ENCODE measurements around the gene SLC35F3. TPM values are rescaled to one million over a fixed set of nuclear protein-coding genes. Genes with fewer than 3 reads are reported as not detected.

Gene SLC35F3
- polyA plus RNA-seq, 4 donors: 0.07 to 0.46 TPM; not detected in 2

DNA sequence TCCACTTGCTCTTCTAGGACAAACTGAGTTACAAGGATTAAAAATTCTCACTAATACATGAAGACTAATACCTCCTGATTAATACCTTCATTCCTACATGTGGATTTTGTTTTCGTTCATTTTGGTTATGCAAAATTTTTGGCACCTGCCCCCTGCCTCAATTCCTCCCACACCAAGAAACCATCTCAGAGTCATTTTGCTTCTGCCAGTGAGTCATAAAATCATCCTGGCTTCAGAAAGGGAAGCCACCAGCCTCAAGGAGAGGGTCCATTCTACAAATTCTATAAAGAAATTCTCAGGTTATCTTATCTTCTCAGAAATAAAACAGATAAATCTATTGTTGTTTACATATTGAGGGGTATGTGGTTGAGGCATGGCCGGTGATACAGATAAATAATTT lies 365.6 kb downstream of the SLC35F3 start:
- H3K27ac ChIP-seq (ENCODE audit: low read depth in 1 of 3, low read length in 2 of 3): no peak overlapping the region
- H3K27me3 ChIP-seq (ENCODE audit: control insufficient read depth in 3 of 3, insufficient read depth in 3 of 3, low read length in 3 of 3): peaks cover 0 to 3% (median 0%) of the 10 kb centered on the region in 3 donors
- DNase-seq (no peak), FAIRE-seq (no peak)
- H3K4me3 ChIP-seq (ENCODE audit: low read depth in 1 of 3, low read length in 3 of 3): no peak overlapping the region
- WGBS, 3 donors: 55 to 60% (median 59%) methylated on average over 2 of the region's 2 CpGs
- H3K36me3 ChIP-seq (ENCODE audit: control insufficient read depth in 3 of 3, insufficient read depth in 2 of 3, low read depth in 1 of 3, low read length in 3 of 3): no peaks in the 10 kb centered on the region
- no peaks in the 10 kb centered on the region for H3K9me3 ChIP-seq (ENCODE audit: control insufficient read depth in 2 of 2, insufficient read depth in 1 of 2, low read depth in 1 of 2, low read length in 1 of 2)
- no peaks in the 10 kb centered on the region for H3K4me1 ChIP-seq (ENCODE audit: control insufficient read depth in 3 of 3, insufficient read depth in 2 of 3, low read depth in 1 of 3, low read length in 2 of 3)

DNA sequence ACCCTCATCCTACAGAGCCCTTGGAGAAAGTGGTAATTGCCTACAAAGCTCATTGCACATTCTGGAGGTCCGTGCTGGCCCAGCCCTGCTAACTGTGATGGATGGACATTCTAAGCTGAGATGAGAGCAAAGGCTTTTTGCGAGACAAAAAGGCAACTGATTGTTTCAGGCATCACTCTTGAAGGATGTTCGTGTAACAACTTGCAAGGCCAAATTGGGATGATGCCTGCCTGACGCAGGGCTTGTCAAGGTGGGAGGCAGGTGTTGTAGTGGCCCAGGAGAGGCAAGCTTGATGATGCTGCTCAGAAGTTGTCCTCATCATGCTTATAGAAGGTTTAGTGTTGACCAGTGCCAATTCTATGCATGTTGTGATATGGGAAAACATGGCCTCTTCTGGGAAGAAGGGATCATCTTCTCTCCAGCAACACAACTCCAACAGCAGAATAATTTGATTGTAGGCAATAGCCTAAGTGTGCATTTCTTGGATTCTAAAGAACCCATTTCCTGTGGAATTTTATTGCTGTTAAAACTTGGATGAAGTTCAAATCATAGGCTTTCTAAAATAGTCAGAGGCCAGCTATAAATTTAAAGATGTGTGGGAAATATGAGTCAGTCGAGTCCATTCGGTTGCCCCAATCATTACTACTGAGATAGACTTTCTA lies 366.2 kb downstream of the SLC35F3 start:
- H3K4me1 ChIP-seq (ENCODE audit: control insufficient read depth in 3 of 3, insufficient read depth in 2 of 3, low read depth in 1 of 3, low read length in 2 of 3): no peaks in the 10 kb centered on the region
- FAIRE-seq (no peak), DNase-seq (no peak)
- peaks cover 0 to 3% (median 0%) of the 10 kb centered on the region in 3 donors for H3K27me3 ChIP-seq (ENCODE audit: control insufficient read depth in 3 of 3, insufficient read depth in 3 of 3, low read length in 3 of 3)
- no peaks in the 10 kb centered on the region for H3K9me3 ChIP-seq (ENCODE audit: control insufficient read depth in 2 of 2, insufficient read depth in 1 of 2, low read depth in 1 of 2, low read length in 1 of 2)
- H3K36me3 ChIP-seq (ENCODE audit: control insufficient read depth in 3 of 3, insufficient read depth in 2 of 3, low read depth in 1 of 3, low read length in 3 of 3): no peaks in the 10 kb centered on the region
- H3K27ac ChIP-seq (ENCODE audit: low read depth in 1 of 3, low read length in 2 of 3): no peak overlapping the region
- H3K4me3 ChIP-seq (ENCODE audit: low read depth in 1 of 3, low read length in 3 of 3): no peak overlapping the region
- WGBS, 3 donors: 71 to 74% (median 74%) methylated on average over 6 of the region's 6 CpGs

DNA sequence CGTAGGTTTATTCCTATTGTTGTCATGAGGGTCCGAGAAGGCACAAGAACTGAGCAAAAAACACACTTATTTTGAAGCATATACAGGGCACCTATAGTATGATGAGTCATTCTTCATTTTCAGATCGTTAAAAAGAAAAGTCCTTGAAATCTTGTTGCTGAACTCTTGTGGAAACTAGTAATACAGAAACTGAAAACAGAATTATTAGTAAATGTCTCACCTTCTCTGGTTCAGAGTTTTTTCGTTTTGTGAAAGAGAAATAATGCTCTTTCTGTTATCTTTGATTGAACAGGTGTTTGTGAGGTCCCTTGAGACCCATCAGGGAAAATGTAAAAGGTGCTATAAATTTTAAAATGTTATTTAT lies 366.7 kb downstream of the SLC35F3 start:
- Histone ChIP-seq H3K4me3 (ENCODE audit: low read depth in 1 of 3, low read length in 3 of 3) (no peak overlapping the region), H3K27me3 (ENCODE audit: control insufficient read depth in 3 of 3, insufficient read depth in 3 of 3, low read length in 3 of 3) (peaks cover 0 to 3% (median 0%) of the 10 kb centered on the region in 3 donors), H3K36me3 (ENCODE audit: control insufficient read depth in 3 of 3, insufficient read depth in 2 of 3, low read depth in 1 of 3, low read length in 3 of 3) (no peaks in the 10 kb centered on the region), H3K4me1 (ENCODE audit: control insufficient read depth in 3 of 3, insufficient read depth in 2 of 3, low read depth in 1 of 3, low read length in 2 of 3) (no peaks in the 10 kb centered on the region), H3K9me3 (ENCODE audit: control insufficient read depth in 2 of 2, insufficient read depth in 1 of 2, low read depth in 1 of 2, low read length in 1 of 2) (no peaks in the 10 kb centered on the region), H3K27ac (ENCODE audit: low read depth in 1 of 3, low read length in 2 of 3) (no peak overlapping the region)
- 35 to 52% (median 39%) methylated on average over 4 of the region's 4 CpGs for WGBS, 3 donors
- no peak for DNase-seq
- no peak for FAIRE-seq

DNA sequence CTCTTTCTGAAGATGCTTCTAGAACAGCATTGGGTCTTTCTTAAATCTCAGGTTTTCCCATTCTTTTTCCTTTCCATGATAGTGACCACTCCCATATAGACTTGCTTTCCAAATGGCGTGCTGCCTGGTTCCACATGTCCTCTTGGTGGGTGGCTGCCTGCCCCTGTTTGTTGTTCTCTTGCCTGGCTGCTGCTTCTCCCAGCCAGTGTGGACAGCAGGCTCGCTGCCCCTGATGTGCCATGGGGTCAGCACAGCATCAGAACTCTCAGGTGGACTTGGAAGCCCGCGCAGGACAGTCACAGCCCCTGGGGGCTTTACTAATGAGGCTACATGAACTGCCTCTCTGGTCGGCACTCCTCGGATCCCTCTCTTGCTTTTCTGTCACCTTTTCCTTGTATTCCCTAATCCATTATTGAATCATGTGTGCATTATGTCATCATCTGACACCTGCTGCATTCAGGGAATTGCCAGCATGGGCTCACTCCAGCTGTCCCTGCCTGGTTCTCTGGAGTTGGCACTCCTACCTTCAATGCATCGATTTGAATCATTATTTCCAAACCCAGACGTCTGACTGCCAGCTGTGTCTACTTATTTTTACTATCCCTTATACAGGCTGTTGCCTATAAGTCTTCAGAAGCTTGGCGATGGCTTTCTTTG lies 368.3 kb downstream of the SLC35F3 start:
- no peak for FAIRE-seq

DNA sequence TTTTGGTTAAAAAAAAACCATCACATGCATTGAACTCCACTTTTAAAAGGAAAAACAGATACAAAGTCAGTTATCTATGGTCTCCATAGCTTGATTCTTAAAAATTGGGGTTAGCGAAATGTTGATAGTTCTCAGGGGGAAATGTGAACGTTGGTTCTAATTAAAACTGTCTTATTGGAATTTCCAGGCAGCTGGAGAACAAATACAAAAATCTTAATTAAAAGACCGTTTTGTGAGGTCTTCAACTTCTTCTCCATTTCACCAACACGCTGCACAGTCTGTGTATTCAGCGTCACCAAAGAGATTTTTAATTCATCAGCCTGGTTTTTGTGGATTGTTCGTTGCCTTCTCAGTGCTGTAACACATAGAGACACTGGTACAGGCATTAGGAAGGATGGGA lies 369.5 kb downstream of the SLC35F3 start:
- Histone ChIP-seq H3K4me1 (ENCODE audit: control insufficient read depth in 3 of 3, insufficient read depth in 2 of 3, low read depth in 1 of 3, low read length in 2 of 3) (no peaks in the 10 kb centered on the region), H3K27me3 (ENCODE audit: control insufficient read depth in 3 of 3, insufficient read depth in 3 of 3, low read length in 3 of 3) (peaks cover 0 to 4% (median 3%) of the 10 kb centered on the region in 3 donors), H3K4me3 (ENCODE audit: low read depth in 1 of 3, low read length in 3 of 3) (no peak overlapping the region), H3K9me3 (ENCODE audit: control insufficient read depth in 2 of 2, insufficient read depth in 1 of 2, low read depth in 1 of 2, low read length in 1 of 2) (no peaks in the 10 kb centered on the region), H3K27ac (ENCODE audit: low read depth in 1 of 3, low read length in 2 of 3) (no peak overlapping the region), H3K36me3 (ENCODE audit: control insufficient read depth in 3 of 3, insufficient read depth in 2 of 3, low read depth in 1 of 3, low read length in 3 of 3) (no peaks in the 10 kb centered on the region)
- DNase-seq: no peak
- 84 to 85% (median 84%) methylated on average over 6 of the region's 6 CpGs for WGBS, 3 donors
- no peak for FAIRE-seq

More for the DNA sequence above, 368.3 kb downstream of the SLC35F3 start:
- 55 to 80% (median 70%) methylated on average over 9 of the region's 9 CpGs for WGBS, 3 donors
- Histone ChIP-seq H3K4me1 (ENCODE audit: control insufficient read depth in 3 of 3, insufficient read depth in 2 of 3, low read depth in 1 of 3, low read length in 2 of 3) (no peaks in the 10 kb centered on the region), H3K27ac (ENCODE audit: low read depth in 1 of 3, low read length in 2 of 3) (no peak overlapping the region), H3K27me3 (ENCODE audit: control insufficient read depth in 3 of 3, insufficient read depth in 3 of 3, low read length in 3 of 3) (peaks cover 0 to 4% (median 3%) of the 10 kb centered on the region in 3 donors), H3K36me3 (ENCODE audit: control insufficient read depth in 3 of 3, insufficient read depth in 2 of 3, low read depth in 1 of 3, low read length in 3 of 3) (no peaks in the 10 kb centered on the region), H3K4me3 (ENCODE audit: low read depth in 1 of 3, low read length in 3 of 3) (no peak overlapping the region), H3K9me3 (ENCODE audit: control insufficient read depth in 2 of 2, insufficient read depth in 1 of 2, low read depth in 1 of 2, low read length in 1 of 2) (no peaks in the 10 kb centered on the region)
- no peak for DNase-seq

DNA sequence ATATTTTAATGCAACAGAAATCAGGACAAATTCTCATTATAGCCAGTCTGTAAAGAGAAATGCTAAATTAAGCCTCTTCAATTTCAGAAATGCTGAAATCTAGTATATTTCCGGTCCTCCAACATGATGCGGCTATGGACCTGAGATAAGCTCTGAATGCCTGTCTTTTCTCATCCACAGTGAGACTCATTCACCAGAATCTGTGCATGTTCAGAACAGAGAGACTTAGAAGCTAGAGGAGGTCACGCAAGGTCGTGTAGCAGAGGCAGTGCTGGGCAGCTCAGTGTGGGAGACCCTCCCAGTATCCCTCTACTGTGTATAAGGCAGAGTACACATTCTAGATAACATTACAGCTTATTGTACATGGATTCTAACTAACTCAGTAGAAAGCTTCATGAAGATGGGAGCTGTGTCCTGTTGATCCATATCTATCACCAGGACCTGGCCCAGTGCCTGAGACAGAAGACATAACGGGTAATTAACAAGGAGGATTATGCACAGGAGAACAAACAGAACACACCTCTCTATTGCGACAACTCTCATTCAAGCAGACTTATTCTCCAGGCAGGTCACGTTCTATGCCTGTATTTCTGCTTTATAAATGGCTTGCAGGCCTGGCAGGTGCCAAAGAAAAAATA lies 371.8 kb downstream of the SLC35F3 start:
- Histone ChIP-seq H3K4me1 (ENCODE audit: control insufficient read depth in 3 of 3, insufficient read depth in 2 of 3, low read depth in 1 of 3, low read length in 2 of 3) (no peaks in the 10 kb centered on the region), H3K4me3 (ENCODE audit: low read depth in 1 of 3, low read length in 3 of 3) (no peak overlapping the region), H3K9me3 (ENCODE audit: control insufficient read depth in 2 of 2, insufficient read depth in 1 of 2, low read depth in 1 of 2, low read length in 1 of 2) (no peaks in the 10 kb centered on the region), H3K36me3 (ENCODE audit: control insufficient read depth in 3 of 3, insufficient read depth in 2 of 3, low read depth in 1 of 3, low read length in 3 of 3) (no peaks in the 10 kb centered on the region), H3K27ac (ENCODE audit: low read depth in 1 of 3, low read length in 2 of 3) (no peak overlapping the region), H3K27me3 (ENCODE audit: control insufficient read depth in 3 of 3, insufficient read depth in 3 of 3, low read length in 3 of 3) (peaks cover 0 to 4% (median 3%) of the 10 kb centered on the region in 3 donors)
- 62 to 65% (median 63%) methylated on average over 7 of the region's 7 CpGs for WGBS, 3 donors
- DNase-seq (no peak), FAIRE-seq (no peak)

DNA sequence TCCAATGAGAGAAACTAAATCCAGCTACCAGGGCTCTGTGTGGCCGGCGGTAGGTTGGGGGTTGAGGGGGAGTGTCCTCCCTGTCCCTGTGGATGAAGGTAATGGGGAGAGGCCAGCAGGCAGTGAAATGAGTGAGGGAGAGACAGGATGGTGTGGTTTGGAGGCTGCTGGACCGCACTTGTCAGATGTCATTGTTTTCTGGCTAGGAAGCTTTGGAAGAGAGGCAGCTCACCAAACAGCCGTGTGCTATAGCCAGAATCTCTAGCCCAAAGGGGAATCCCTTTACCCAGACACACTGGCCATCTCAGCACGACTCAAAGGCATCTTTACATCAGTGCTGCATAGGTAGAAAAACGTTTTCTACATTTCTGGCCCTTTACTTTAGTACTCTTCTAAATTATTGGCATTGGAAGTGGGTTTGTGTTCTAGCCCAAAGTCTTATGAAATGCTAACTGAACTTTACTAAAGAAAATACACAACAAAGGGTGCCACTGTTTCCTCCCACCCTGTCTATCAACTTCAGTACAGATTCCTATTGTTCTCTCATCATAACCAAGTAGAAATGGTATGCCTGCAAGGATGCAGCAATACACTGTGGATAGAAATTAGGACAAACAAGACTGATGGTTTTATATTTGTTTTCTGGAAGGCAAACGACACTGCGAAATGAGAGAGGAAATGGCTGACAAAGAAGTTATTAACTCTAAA lies 372.8 kb downstream of the SLC35F3 start:
- H3K9me3 ChIP-seq (ENCODE audit: control insufficient read depth in 2 of 2, insufficient read depth in 1 of 2, low read depth in 1 of 2, low read length in 1 of 2): no peaks in the 10 kb centered on the region
- FAIRE-seq (no peak), DNase-seq (no peak)
- WGBS, 3 donors: 59 to 67% (median 64%) methylated on average over 8 of the region's 8 CpGs
- no peaks in the 10 kb centered on the region for H3K4me1 ChIP-seq (ENCODE audit: control insufficient read depth in 3 of 3, insufficient read depth in 2 of 3, low read depth in 1 of 3, low read length in 2 of 3)
- H3K27me3 ChIP-seq (ENCODE audit: control insufficient read depth in 3 of 3, insufficient read depth in 3 of 3, low read length in 3 of 3): peaks cover 0 to 6% (median 3%) of the 10 kb centered on the region in 3 donors
- no peak overlapping the region for H3K4me3 ChIP-seq (ENCODE audit: low read depth in 1 of 3, low read length in 3 of 3)
- no peaks in the 10 kb centered on the region for H3K36me3 ChIP-seq (ENCODE audit: control insufficient read depth in 3 of 3, insufficient read depth in 2 of 3, low read depth in 1 of 3, low read length in 3 of 3)
- H3K27ac ChIP-seq (ENCODE audit: low read depth in 1 of 3, low read length in 2 of 3): no peak overlapping the region

DNA sequence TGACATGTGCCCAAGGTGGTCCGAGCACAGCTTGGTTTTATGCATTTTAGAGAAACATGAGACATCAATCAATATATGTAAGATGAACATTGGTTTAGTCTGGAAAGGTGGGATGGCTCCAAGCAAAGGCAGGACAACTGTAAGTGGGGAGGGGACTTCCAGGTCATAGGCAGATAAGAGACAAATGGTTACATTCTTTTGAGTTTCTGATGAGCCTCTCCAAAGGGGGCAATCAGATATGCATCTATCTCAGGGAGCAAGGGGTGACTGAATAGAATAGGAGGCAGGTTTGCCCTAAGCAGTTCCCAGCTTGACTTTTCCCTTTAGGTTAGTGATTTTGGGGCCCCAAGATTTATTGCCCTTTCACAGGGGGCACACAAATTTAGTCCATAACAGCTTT lies 374.5 kb downstream of the SLC35F3 start:
- H3K36me3 ChIP-seq (ENCODE audit: control insufficient read depth in 3 of 3, insufficient read depth in 2 of 3, low read depth in 1 of 3, low read length in 3 of 3): no peaks in the 10 kb centered on the region
- H3K9me3 ChIP-seq (ENCODE audit: control insufficient read depth in 2 of 2, insufficient read depth in 1 of 2, low read depth in 1 of 2, low read length in 1 of 2): no peaks in the 10 kb centered on the region
- H3K27me3 ChIP-seq (ENCODE audit: control insufficient read depth in 3 of 3, insufficient read depth in 3 of 3, low read length in 3 of 3): peaks cover 0 to 6% (median 0%) of the 10 kb centered on the region in 3 donors
- DNase-seq (no peak), FAIRE-seq (no peak)
- WGBS, 3 donors: 84 to 97% (median 95%) methylated on average over 1 of the region's 1 CpG
- no peak overlapping the region for H3K27ac ChIP-seq (ENCODE audit: low read depth in 1 of 3, low read length in 2 of 3)
- no peaks in the 10 kb centered on the region for H3K4me1 ChIP-seq (ENCODE audit: control insufficient read depth in 3 of 3, insufficient read depth in 2 of 3, low read depth in 1 of 3, low read length in 2 of 3)
- H3K4me3 ChIP-seq (ENCODE audit: low read depth in 1 of 3, low read length in 3 of 3): no peak overlapping the region
